Activated CD4-positive, alpha-beta T cell treated with anti-CD3 and anti-CD28 coated beads, Interleukin-2, amount 50 U/mL, for 4 hours (primary cell): ENCODE results near the gene NACC2.
"Not testable (repeated sequence)": the region's sequence is repeated elsewhere in the genome, so short reads cannot be mapped to it uniquely, and the experiment has no call there.

Source experiments
- DNase-seq, 2 experiments: peaks; one replicate each; pipeline ENCODE4 v3.0.0-alpha.2; 2020

Gene NACC2

DNA sequence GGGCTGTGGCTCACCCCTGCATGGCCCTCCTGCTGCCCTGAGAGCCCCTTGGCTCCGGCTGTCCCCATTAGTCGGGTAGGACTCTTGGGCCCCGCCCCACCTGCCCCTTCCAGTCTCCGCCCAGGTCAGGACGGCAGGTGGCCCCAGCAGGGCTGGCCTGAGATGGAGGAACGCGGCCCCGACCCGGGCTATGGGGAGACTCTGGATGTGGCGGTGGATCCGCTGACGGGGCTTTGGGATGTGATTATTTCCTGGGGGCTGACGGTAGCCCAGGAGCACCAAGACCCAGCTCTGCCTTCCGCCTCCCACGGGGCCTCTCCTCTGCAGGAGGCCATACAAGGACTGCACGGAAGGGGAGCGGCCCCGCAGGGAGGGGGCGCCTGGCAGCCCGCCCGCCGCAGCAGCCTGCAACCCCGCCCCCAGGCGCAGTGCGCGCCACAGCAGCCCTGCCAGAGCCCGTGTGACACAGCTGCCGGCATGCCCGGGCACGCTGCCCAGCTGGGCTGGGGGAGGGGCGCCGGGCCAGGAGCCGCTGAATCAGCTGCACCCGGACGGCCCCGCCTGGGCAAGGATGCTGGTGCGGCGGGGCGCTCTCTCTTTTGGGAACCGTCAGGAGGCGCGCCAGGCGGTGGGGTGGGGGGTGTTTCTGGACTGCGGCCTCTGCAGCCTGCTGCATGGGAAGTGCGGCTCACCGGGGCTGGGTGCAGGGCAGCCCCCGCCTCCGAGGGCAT lies 14.4 kb upstream of the NACC2 start:
- peak; percentile 85 to 89 for DNase-seq

DNA sequence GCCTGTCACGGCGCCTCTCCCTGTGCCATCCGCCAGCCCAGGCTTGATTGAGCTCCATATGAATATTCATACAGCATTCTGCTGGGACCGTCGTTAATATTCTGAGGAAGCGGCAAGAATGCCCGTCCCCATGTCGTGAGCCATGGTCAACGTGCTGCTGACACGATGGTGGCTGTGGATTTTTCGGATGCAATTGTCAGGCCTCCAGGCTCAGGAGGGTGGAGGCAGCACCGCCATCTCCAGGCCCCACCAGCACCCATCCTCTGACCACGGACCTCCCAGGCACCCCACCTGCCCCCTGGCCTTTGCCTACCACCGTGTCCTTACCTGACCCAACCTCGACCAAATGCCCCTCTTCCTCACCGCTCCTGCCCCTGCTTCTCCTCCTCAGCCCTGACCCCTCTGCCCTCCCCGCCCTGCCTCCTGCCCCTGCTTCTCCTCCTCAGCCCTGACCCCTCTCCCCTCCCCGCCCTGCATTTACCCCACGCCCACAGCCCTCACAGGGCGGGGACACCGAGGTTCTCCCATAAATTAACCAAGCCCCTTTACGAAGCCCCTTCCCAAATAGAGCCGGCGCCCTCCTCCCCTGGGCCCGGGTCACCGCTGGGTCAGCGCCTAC lies 13.7 kb upstream of the NACC2 start:
- DNase-seq, result no peak

- DNase-seq, result no peak
These were observed 13.0 kb upstream of the NACC2 start for GRCh38 chr9:136107953-136108647.

DNA sequence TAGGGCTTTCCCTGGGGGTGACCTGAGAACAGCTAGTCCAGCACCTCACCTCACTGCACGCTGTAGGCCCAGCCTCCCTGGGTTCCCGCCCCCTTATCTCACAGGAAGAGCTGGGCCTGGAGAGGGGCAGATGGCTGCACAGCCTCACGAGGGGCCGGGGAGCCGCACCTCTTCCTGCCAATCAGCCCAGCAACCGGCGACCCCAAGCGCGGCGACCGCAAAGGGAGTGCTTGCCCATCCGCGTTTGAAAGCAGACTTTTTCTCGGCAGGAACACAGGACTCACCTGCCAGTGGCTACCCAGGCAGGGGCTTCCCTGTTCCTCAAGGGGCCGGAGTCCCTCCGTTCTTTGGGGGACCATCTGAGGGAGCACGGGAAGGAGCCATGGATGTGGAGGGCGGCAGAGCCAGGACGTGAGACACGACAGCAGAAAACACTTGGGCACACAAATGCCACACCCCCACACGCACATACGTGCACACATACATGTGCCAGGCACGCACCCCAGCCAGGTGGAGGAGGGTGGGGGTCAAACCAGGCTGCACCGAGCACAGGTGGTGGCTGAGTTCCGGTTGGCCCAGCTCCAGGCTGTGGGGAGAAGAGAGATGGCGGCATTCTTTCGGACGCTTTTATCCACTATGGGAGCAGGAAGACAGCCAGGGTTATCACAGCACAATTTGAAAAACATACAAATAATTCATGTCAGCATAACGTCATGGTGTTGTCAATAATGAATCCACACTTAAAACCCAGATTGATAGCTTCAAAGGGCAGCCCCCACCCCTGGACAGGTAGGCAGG lies 12.3 kb upstream of the NACC2 start:
- no peak for DNase-seq

- no peak for DNase-seq
These were observed 10.5 kb upstream of the NACC2 start for GRCh38 chr9:136105398-136106135.

DNA sequence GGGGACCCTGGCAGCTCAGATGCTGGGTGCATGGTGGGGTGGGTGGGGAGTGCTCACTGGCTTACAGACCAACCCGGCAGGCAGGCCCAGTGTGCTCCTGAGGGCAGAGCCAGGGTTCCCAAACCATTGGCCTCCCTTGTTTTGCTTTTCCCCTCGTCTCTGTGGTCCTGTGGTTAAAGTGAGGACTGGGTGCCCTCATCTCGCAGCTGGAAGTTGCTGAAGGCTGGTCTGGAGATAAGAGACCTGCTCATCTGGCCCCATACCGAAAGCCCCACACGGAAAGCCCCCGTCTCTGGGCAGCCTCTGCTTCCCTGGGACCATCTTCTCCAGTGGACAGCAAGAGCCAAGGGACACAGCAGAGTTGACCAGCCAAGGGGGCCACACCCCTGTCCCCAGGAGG lies 9.8 kb upstream of the NACC2 start:
- no peak for DNase-seq

GRCh38 chr9:136104488-136104800 lies 9.4 kb upstream of the NACC2 start:
- DNase-seq, result no peak

DNA sequence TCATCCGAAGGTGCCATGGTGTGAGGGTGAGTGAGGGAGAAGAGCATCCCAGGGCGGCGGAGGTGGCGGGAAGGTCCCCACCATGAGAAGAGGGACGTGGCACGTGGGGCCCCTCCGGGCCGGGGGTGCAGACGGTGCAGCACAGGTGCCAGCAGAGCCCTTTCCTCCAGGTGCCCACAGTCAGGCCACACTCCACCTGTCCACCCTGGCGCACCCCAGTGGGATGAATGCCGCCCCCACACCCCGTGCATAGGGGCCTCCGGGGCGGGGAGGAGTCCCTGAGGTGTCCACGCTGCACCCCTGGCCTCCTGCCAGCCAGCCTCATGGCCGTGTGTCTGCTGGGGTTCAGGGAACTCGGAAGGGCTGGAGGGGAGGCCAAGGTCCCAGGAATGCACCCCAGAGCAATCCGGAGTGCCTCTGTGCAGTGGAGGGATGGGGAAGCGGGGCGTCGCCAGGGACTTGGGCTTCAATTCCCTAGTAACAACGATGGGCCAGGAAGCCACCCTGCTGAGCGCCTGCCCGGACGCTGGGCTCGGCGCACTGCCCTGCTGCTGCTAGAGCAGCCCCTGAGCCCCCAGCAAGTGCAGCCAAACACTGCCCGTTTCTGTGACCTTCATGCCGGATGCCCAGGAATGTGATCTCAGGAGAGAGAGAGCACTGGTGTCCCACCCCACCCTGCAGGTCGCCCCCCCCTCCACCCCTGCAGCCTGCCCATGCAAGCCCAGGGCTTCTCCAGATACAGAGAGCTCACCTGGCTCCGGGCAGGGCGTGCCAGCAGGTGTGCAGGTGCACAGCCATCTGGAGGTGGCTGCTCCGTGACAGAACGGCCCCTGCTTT lies 8.8 kb upstream of the NACC2 start:
- DNase-seq, result no peak

DNA sequence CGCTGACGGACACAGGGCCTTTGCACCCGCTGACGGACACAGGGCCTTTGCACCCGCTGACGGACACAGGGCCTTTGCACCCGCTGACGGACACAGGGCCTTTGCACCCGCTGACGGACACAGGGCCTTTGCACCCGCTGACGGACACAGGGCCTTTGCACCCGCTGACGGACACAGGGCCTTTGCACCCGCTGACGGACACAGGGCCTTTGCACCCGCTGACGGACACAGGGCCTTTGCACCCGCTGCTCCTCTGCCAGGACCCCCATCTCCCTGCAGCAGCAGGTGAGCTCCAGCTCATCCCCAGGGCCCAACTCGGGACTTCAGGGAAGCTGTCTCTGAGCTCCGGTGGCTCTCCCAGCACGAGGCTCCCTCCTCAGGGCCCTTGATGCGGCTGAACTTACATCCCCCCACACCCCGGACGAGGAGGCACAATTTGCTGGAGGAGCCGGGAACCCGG lies 6.6 kb upstream of the NACC2 start:
- not testable (repeated sequence) for DNase-seq

GRCh38 chr9:136100700-136101614 lies 5.9 kb upstream of the NACC2 start:
- DNase-seq, result no peak

GRCh38 chr9:136099542-136099941 lies 4.5 kb upstream of the NACC2 start:
- DNase-seq, result no peak

DNA sequence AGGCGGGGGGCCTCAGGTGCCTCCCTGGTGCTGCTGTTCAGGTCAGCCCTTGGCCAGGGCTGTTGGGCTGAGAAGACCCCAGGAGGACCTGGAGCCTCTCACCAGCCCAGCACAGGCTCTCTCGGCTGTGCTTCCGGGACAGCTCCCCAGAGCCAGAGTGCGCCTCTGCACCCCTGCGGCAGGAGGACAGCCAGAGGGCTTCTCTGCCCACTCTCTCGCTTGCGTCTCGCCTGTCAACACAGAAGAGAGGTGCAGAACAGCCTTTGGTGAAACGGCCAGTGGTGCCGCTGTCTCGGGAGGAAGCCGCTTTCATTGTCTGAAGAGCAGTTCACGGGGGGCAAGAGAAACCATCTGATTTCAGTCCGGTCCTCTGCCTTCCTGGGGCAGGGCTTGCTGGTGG lies 3.8 kb upstream of the NACC2 start:
- no peak for DNase-seq

- no peak for DNase-seq
These were observed 3.1 kb upstream of the NACC2 start for GRCh38 chr9:136098210-136098609.

DNA sequence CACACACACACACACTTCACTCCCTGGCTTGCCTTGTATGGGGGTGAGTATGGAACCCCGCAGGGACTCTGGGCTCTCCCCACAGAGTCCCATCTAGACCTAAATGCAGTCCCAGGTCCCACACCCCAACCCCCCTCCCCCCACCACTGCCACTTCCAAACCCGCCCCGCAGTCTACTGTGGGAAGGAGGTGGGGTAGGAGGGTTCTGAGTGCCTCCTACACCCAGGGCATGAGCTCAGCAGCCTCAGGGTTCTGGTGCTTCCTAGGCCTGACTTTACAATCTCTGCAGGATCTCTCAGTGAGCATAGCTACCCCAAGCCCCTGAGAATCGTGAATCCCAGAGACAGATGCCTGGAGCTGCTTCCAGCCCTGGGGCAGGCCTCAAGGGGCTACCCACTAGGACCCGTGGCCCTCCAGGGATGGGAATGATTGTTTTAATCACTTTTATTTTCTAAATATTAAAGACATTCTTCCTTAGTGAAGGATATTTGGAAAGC lies 1.5 kb upstream of the NACC2 start:
- no peak for DNase-seq

- peak; percentile 56 for DNase-seq
These were observed 851 bp downstream of the NACC2 start for GRCh38 chr9:136093995-136094881.

GRCh38 chr9:136093346-136093986 lies 1.6 kb downstream of the NACC2 start:
- DNase-seq, result no peak

GRCh38 chr9:136092741-136093140 lies 2.3 kb downstream of the NACC2 start:
- no peak for DNase-seq

DNA sequence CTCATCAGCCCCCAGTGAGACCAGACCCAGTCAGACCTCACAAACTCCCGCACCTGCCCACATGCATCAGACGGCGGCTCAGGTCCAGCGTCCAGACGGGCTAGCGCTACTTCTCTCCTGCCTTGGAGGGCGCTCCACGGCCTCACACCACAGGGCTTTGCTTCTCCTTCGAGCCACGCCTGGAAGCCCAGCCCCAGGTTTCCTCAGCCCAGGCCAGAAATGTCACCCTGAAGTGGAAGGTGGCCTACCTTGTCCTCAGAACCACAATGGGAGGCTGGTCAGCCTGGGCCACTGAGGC lies 2.8 kb downstream of the NACC2 start:
- no peak for DNase-seq
